Fibroblast of peridontal ligament (primary cell): ENCODE measurements around the gene PIK3C2G.
"Not testable (repeated sequence)": the region's sequence is repeated elsewhere in the genome, so short reads cannot be mapped to it uniquely, and the experiment has no call there.

ENCODE experiments used
- DNase-seq: peaks from one replicate; pipeline ENCODE4 v3.0.0-alpha.2; 2010; ENCODE audit errors: extremely low read depth

PIK3C2G gene

GRCh38 chr12:18632848-18633247, 371.5 kb downstream of the PIK3C2G start:
- no peak for DNase-seq

DNA sequence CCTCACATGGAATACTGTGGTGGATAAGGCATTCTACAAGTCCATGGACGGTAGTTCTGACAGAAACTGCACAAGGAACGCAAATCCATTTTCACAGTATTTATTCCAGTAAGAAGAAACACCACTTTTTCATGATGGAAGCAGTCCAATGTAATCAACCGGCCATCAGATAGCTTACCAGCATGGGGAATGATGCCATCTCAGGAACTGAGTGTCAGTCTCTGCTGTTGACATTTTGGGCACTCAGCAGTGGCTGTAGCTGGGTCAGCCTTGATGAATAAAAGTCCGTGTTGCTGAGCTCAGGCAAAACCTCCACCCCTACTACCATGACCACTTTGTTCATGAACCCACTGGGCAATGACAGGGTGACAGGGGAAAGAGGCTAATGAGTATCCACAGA, 373.1 kb downstream of the PIK3C2G start:
- DNase-seq: no peak

DNA sequence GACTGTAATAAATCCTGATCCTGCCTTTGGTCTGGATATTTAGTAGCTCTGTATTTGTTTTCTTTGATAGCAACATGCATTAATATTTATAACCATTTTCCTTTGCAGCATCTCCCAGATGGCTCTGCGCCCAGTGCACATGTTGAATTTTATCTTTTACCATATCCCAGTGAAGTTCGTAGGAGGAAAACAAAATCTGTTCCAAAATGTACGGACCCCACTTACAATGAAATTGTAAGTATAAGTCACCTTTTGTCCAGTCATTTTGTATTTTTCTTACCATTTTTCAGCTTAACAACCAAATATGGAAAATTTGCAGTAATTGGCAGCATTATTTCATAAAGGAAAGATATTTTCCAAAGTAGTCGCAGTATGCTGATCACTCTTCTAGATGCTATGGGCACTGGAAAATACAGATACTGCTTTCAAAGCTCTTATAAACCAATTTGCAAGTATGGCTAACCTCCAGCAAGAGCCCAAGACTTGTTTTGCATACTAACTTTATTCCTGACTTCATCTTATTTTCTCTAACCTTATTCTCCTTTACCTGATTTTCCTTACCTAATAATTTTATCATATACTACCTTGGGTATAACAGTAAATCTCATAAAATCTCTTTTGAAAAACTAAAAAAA, 379.1 kb downstream of the PIK3C2G start:
- DNase-seq: no peak

DNA sequence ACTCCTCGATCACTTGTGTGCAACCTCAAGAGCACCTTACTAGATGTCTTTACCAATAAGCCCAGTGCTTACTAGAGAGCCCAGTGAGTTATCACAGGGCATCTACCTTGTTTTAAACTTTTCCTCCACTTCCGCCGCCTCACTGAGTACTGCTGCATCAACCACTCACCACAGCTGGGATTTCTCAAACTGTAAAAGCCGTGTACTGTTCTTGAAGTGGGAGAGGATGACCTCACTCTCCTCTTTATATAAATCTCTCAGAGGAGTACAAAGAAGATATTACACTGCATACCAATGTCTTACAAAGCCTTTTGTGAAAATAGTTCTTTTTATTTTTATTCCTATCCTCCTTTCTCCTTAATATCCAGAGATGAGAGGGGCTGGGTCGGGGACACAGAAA, 382.4 kb downstream of the PIK3C2G start:
- peak; percentile 60 for DNase-seq

DNA sequence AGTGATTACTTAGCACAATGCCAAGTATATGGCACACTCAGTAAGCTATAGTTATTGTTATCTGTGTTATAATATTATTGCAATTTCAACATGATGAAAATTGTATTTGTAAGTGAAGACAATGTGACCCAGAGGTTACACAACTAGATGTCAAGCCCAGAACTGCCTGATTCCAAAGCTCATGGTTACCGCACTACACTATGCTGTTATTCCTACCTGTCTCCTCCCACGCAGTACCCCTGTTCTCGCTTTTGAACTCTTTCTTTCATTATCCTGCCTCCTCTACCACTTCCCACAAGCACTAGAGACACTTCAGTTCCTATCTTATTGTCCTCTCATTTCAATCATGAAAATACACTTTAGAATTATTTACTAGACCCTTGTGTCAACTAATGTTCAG, 383.2 kb downstream of the PIK3C2G start:
- no peak for DNase-seq

DNA sequence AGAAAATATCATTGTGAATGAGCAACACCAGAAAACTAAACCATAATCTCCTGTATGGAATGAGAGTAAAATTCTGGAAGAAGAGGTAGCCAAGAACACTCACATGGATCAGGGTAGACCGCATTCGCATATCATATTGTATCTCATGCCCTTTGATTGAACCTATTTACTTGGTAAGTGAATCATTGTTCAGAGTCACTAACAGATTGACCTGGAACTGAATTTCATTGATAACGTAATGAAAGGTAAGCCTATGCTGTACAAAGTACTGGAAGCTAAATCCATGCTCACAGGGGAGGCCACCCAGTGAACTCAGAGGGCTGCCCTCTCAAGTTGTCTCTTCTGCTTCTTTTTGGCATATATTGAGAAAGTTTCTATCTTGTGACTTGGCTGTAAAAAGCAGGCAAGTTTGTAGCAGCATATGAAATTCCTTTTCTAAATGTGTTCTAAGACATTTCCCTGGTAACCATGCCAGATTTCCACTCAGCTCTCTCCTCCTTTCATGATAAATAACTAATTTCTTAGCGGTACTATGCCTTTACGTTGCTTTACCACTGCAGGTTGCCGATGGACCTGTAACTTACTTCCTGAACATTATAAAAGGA, 385.1 kb downstream of the PIK3C2G start:
- DNase-seq: no peak

DNA sequence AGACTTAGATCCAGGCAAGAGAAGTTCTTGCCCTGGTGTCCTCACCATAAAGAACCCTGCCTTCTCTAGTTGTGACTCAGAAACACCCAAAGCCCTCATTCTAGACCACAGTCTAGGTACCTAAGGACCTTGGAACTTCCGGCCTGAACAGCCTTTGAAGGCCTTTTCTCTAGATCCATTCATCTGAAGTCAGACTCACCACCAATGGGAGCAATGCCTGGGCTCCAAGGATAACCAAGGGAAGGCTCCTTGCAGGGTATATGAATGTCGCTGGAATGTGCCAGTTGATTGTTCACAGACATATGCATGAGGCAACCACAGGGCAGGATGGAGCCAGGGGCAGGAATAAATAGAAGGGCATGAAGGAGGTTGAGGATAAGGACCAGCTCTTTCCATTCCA, 390.2 kb downstream of the PIK3C2G start:
- no peak for DNase-seq

- no peak for DNase-seq
Observed at GRCh38 chr12:18652596-18652995, 391.3 kb downstream of the PIK3C2G start.

GRCh38 chr12:18653465-18653864, 392.1 kb downstream of the PIK3C2G start:
- DNase-seq: no peak

DNA sequence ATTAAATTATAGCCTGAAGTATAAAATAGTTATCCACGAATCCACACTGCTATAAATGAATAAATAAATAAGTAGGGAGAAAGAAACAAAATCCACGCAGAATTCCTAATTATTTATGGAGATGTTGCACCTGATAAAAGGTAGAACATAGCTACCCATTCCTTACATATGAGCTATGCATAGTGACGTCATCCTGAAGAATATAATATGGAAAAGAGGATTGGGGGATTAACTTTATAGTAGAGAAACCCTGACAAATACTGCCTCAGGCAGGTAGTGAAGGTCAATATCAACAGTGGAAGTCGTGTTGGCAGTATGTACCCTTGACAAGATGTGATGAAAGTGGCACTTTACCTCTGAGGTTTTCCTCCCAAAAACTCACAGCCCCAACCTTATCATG, 394.0 kb downstream of the PIK3C2G start:
- no peak for DNase-seq

DNA sequence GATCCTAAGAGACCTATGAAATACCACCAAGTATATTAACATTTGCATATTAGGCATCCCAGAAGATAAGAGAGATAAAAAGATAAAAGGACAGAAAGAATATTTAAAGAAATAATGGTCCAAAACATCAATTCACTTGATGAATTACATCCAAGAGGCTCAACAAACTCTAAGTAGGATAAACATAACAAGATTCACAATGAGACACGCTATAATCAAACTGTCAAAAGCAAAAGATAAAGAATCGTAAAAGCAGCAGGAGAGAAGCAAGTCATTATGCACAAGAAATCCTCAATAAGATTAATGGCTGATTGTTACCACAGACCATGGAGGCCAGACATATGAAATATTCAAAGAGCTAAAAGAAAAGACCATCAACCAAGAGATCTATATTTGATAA, 396.9 kb downstream of the PIK3C2G start:
- DNase-seq: no peak

DNA sequence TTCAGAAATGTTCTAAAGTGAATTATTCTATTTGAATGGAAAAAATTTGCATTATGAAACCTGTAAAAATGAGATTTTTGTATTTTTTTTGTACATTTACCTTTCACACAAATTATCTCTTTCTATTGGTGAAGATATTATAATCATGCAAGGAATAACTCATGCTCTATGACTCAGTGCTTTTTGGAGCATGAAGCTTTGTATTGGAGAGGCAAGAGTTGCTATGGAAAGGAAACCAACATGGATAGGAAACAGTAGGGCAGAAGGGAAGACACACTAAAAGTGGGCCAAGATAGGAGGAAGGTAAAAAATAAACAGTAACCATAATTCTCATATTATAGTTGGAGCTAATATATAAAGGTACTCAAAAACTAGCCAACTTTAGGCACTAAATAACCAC, 397.5 kb downstream of the PIK3C2G start:
- no peak for DNase-seq

- DNase-seq: no peak
Observed at GRCh38 chr12:18676141-18676540, 414.8 kb downstream of the PIK3C2G start.

DNA sequence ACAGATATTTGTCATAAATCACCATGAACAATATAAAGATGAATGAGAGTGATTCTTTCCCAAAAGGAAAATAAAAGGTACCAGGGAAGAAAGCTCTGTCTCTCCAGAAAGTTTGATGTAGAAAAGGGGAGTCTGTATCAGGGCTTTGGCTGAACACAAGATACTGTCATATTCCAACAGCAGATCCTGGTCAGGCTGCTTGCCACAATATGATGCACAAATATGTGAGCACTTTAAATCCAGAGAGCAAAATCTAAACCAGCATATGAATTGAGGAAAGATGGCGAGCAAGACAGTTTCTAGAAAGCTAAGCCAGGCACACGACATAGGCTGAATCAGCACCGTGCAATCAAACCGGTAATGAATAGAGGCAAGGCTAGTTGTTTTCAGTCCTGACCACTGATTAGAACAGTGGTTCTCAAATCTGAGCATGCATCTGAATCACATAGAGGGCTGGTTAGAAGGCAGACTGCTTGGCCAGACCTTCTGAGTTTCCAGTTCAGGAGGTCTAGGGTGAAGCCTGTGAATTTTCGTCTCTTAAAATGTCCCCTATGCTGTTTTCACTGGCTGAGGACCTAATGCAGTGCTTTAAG, 415.8 kb downstream of the PIK3C2G start:
- peak; percentile 62 for DNase-seq

DNA sequence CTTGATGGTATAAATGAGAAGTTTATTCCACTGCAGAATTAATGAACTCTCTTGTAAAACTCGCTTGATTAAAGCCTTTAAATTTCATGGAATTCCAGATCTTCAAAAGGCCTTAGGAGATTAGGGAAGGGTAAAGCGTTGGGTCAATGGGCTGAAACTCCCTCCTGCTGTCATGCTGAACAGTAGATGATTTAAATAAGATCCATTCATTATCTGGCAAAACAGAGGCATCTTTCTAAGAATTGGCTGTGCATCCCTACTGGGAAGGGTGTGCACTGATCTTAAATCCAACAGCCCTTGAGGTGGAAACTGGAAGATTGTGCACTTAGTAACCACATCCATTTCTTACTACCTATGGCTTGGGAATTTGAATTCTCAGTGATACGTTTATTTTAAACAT, 420.5 kb downstream of the PIK3C2G start:
- no peak for DNase-seq

DNA sequence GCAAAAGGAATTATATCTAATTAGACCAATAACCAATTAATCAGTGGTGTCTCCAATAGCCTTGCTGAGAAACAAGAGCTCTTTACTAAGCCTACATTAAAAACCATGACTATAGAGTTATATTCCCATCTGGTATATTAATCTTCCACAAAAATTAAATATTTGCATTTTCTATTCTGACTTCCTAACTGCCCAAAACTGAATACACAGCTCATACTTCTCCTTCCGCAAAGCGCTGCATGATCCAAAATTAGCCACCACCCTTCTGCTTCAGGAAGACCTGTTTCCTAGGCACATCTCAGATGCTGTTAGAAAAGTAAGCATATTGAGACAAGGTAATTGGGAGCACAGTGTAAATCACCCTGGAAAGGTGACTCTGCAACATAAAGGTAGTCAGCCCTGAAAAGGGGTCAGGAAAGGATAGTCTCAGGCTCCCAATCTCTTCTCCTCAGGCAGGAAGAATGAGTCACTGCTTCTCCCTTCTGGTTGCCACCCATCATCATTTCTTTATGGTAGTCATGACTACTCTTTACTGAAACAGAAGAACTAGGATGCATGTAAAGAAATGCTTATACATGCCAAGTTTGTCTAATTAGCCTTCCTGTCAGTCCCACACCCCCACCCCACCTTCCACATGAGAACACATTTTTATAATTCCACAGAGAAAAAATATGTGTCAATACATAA, 422.2 kb downstream of the PIK3C2G start:
- peak; percentile 17 for DNase-seq

- DNase-seq: peak; percentile 16
Observed at GRCh38 chr12:18684430-18684829, 423.1 kb downstream of the PIK3C2G start.

- DNase-seq: no peak
Observed at GRCh38 chr12:18689771-18690170, 428.5 kb downstream of the PIK3C2G start.

DNA sequence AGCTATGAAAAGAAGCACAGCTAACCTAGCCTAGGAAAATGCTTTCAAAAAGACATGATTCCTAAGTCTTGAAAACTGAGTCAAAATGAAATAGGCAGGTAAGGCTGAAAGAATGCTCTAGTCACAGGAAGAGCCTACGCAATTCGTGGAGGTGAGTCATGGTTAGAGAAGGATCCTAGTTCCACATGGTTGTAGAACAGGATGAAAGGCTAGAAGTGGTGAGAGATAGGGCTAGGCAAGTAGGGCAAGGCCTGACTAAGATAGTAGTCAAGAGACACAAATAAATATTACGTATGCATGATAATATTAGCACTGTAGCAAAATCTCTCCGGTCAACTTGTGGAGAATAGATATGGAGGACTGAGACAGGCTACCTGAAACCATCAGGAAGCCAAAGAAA, 429.3 kb downstream of the PIK3C2G start:
- peak; percentile 27 for DNase-seq

GRCh38 chr12:18693986-18694385, 432.7 kb downstream of the PIK3C2G start:
- DNase-seq: not testable (repeated sequence)

DNA sequence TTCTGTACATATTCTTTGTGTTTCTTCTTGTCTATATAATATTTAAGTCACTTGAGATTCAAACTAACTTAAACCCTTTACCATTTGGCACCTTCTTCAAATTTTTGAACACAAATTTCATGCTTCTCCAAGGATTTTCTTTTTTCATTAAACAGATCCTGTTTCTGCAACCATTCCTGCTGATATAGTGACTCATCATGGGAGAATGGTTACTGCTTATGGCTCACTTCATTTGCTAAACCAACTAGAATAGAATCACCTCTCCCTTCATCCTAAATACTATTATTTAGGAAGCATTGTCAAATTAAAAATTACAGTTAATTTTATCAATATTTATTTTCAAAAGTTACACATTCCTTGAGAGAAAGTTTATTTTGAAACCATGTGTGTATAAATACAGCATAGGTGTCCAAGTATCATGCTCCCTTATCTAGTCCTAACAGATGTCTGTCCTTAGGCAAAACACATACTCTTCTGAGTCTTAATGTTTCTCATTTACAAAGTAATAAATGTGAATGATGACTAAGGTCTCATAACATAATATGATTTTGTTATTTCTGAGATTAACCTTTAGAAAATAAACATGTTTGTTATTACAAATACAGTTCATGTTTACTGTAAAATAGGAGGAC, 435.8 kb downstream of the PIK3C2G start:
- DNase-seq: peak; percentile 72
